HG03565 (cell line): ENCODE measurements around the gene DNAJC6.
"Not testable (repeated sequence)": the region's sequence is repeated elsewhere in the genome, so short reads cannot be mapped to it uniquely, and the experiment has no call there.

ENCODE experiments used
- ATAC-seq: cut with Tn5 transposase; IDR thresholded peaks from one replicate; pipeline ENCODE4 v1.9.1; 2021; ENCODE audit warnings: mild to moderate bottlenecking, moderate library complexity; ENCODE audit not compliant: unreplicated experiment

DNAJC6 gene

GRCh38 chr1:65309304-65310077, at the start of gene DNAJC6:
TSS of gene DNAJC6 (plus strand) at chr1:65309543. CDS start at chr1:65309746, 203 bp downstream.
- peak; percentile 57 for ATAC-seq

- no peak for ATAC-seq
These were observed 49.5 kb upstream of the DNAJC6 start for GRCh38 chr1:65259816-65260215.

DNA sequence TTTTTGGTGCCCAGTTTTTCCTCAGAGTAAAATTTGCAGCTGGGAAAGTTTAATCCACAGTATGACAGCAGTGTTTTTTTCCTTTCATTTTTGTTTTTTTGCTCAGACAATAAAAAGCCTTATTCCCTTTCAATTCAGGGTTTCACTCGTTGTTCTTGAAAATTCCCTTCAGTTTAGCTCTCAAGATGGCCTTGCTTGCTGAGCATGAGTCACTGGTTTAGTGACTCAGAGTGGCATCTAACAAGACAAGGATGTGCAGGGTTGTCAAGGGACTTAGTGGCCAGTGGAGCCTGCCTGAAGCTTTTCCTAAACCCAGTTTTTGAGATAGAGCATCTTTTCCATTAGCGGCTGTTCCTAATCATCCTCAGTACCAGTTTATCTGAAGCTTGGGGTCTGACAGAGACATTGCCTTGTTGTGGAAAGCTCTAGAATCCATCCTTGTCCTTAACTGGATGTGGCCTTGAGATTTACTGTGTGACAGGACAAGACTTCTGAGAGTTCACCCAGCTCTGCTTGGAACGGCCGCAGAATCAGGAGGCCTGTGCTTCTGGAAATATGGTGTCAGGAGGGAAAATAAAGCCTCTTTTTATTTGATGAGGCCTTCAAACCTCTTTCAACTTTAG, 48.4 kb upstream of the DNAJC6 start:
- ATAC-seq = peak; percentile 57

GRCh38 chr1:65263286-65263685, 46.1 kb upstream of the DNAJC6 start:
- no peak for ATAC-seq

DNA sequence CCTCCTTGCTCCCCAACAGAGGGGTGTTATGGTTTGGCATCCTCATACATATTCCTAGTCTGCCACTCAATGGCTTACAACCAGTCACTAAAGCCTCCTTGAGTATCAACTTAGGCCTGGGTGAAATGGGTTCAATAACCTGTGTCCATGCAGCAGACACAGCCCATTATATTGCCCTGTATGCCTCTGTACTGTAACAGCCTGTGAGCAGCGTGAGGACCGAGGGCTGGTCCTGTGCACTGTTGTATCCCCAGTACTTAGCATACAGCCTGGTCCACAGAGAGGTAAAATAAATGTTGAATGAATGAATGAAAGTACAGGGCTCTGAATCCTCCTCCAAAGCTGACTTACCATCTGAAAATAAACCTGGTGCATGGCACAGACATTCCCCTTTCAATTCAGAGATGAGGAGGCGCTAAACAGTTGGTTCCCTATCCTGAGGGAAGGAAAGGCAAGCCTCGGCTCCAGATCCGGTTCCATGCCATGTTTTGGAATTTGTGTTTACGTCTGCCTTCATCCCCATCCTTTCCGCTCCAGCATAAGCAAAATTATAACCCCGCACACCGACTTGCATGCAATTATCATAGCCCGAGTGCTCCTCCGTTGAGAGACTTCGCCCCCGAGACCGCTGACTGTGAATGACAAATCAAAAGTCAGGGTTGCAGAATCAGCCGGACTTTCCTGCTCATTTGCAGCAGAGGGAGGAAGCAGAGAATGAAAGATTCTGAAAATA, 45.0 kb upstream of the DNAJC6 start:
- no peak for ATAC-seq

- no peak for ATAC-seq
These were observed 44.1 kb upstream of the DNAJC6 start for GRCh38 chr1:65265296-65265650.

DNA sequence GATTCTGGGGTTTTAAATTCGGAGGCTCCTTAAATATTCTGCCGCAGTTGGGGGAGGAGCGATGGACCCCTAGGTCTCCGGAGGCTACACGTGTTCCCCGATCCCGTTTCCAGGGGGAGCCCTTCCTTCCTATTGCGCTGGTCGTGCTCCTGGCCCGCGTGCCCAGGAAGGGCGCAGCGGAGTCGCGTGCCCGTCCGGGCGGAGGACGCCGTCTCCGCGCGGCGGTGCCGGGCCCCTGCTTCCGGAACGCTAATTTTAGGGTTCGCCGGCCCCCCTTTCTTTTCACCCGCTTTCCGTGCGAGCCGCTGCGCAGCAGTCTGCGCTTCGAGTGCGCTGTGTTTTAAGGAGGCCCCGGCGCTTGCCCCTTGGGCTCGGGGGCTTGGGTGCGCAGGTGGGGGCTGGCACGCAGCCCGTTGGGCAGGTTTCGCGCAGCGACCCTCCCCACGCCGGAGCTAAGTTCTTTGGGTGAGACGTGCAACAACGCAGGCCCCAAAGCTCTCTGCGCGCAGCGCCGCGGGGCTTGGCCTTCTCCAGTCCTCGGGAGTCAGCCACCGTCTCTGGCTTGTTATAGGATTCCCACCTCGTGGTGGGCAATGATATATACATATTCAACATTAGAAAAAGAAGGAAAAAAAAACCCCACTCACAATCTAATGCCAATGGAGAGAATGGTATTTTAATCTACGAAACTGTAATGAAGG, 43.5 kb upstream of the DNAJC6 start:
- ATAC-seq = no peak

DNA sequence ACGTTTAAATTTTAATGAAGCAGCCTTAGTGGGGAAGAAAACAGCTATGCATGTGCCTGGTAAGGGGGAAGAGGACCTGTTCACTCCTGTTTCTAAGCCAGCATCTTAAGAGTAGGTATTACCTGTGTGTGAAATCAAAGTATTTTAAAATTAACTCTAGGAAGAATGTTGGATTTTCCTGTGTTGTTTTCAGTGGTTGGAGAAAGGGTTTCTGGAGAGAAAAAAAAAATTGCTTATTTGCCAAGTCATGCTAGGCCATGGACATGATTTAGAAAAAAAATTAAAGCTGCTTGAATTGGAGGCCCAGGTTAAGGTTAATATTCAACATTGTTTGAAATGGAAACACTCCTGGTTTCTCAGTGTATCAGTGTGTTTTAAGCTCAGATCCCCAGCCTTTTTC, 42.9 kb upstream of the DNAJC6 start:
- ATAC-seq = no peak

DNA sequence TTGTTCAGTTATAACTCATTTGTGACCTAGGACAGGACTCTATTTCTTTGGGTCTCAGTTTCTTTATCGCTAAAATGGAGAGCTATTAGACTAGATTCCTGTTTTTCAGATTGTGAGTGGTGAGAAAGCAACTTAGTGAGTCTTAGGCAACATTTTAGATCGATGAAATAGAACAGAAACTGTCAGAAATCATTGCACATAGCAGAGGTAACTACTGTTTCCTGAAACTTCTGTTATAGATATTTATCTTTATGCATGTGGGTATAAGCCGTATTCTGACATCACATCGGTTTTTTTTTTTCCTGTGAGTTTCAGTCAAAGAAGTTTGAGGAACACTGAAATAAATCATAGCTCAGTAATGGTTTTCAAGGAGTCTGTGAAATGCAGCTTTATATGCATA, 42.1 kb upstream of the DNAJC6 start:
- no peak for ATAC-seq

GRCh38 chr1:65267683-65268082, 41.7 kb upstream of the DNAJC6 start:
- no peak for ATAC-seq

DNA sequence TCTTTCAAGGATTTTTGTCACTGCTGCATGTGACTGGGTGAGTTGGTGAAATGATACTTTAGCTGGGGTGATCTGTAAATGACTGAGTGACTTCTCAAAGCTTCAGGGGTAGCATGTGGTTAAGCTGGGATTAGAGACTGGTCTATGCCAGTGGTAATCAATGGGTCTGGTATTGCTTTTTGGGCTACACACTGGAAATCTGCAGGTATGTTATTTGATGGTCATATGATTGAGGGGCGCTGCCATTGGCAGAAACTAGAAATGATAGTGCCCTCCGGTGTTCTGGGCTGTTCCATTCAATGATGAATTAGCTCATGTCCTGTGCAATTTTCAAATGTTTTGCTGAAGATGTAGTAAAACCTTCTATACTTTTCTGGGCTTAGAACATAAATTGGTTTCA, 39.7 kb upstream of the DNAJC6 start:
- no peak for ATAC-seq

- no peak for ATAC-seq
These were observed 33.0 kb upstream of the DNAJC6 start for GRCh38 chr1:65276197-65276939.

DNA sequence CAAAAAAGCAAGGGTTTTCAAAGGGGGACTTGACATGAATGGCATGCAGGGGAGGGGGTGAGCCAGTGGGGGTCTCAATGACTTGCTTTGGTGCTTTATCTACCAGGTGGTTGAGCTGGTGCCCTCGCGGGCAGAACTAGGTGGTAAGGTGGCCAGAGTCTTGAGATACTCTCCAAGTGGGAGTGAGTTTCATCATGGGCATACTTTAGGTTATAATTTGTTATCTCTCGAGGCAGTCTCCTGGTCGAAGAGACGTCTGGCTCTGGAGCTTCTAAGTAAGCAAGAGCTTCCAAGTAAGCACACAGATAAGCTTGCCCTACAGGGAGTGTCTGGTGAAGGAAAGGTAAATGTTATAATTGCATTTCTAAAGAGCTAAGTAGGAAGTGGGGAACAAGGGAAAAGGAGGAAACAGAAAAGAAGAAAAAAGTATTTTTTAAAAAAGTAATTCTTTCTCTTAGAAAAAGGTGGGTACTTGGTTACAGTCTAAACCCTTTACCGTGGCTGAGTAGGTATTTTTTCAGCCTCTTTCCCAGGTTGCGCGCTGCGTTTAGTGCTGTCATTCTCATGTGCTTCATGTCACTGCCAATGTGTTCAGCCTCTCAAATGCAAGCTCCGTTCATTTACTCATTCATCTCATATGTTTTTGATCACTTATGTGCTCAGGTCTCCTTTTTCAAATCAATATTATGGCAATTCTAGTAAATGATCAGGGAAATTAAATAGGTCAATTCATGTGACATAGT, 31.6 kb upstream of the DNAJC6 start:
- no peak for ATAC-seq

DNA sequence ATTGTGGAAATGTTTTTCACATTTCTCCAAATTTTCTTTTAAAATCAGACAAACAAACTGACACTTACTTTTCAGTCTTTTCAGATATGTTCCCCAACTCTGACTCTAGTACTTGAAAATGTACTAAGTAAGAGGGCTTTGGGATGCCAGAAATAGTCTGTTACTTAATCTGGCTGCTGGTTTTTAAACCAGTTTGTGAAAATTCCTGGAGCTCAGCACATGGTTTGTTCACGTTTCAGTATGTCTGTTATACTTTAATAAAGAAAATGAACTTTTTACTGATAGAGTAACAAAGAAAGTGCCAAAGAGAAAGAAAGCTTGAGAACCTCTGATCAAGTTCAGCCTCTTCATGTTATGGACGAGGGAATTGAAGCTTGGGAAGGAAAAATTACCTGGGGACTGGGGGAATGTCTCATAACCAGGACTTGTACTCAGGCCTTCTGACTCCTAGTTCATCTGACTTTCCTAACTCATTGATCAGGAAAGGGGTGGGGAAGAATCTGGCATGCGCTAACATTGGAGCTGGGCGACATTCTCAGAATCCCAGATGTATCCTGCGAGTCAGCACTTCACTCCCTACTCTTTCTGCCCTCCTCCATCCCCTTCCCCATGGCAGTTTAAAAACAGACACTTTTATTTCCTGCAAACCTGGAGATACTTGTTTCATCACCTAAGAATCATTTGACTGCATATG, 30.8 kb upstream of the DNAJC6 start:
- ATAC-seq = no peak

- ATAC-seq = no peak
These were observed 30.1 kb upstream of the DNAJC6 start for GRCh38 chr1:65279070-65279779.

GRCh38 chr1:65281846-65282245, 27.5 kb upstream of the DNAJC6 start:
- no peak for ATAC-seq

DNA sequence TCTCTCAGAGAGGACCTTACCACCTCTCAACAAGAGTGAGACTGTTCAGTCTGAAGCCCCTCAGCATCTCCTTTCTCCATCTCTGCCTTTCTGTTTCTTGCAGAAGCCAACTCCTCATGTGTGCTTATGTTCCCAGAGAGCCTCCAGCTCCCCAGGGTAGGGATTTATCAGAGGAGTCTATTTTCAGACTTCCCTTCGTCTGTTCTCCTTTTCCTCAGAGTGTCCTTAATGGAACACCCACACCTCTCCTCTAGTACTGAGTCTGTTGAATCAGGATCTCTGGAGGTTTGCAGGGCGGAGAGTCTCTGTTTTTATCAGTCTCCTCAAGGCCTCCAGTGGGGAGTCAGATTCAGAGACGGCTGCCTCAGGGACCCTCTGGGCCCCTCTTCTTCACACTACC, 25.1 kb upstream of the DNAJC6 start:
- no peak for ATAC-seq

GRCh38 chr1:65289449-65289848, 19.9 kb upstream of the DNAJC6 start:
- peak; percentile 90 for ATAC-seq

GRCh38 chr1:65291818-65292217, 17.5 kb upstream of the DNAJC6 start:
- not testable (repeated sequence) for ATAC-seq
